HG02885 (cell line): ENCODE data around the gene MOB3A.

Source experiments
- ATAC-seq: cut with Tn5 transposase; IDR thresholded peaks from one replicate; pipeline ENCODE4 v1.9.1; 2021; ENCODE audit warnings: mild to moderate bottlenecking; ENCODE audit not compliant: unreplicated experiment, poor library complexity

Gene MOB3A

DNA sequence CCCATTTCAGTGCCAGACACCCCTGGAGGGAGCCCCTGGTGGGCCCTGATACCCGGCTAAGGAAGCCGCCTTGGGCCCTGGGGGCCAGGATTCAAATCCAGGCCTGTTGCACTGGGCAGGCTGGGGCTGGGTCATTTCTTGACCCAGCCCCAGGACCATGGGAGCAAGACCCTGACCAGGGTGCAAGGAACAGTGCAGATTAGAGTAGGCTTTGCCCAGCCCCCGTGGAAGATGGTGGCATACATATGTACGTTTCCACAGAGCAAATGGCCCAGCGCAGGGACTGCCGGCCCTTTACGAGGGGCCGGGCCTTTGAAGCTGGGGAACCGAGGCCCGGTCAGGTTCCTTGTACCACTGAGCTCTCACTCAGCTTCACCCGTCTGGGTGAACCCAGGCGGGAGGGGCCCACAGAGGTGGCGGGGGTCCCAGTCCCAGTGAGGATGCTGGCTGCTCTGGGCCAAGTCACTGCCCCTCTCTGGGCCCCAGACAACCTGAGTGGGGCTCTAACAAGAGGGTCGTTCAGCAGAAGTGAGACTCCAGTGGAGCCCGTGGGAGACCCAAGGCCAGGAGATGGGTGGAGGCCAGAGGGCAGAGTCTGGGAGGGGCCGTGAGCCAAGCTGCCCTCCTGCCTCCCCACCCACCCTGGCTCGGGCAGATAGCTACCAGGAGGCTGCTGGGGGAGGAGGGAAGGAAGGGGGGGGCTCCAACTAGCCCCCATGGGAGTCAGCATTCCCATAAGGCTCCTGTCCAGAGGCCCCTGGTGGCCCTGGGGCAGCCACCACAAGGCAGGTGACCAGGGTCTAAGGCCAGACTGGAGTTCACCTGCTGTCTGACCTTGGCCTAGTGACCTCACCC, 47.8 kb downstream of the MOB3A start:
- no peak for ATAC-seq

DNA sequence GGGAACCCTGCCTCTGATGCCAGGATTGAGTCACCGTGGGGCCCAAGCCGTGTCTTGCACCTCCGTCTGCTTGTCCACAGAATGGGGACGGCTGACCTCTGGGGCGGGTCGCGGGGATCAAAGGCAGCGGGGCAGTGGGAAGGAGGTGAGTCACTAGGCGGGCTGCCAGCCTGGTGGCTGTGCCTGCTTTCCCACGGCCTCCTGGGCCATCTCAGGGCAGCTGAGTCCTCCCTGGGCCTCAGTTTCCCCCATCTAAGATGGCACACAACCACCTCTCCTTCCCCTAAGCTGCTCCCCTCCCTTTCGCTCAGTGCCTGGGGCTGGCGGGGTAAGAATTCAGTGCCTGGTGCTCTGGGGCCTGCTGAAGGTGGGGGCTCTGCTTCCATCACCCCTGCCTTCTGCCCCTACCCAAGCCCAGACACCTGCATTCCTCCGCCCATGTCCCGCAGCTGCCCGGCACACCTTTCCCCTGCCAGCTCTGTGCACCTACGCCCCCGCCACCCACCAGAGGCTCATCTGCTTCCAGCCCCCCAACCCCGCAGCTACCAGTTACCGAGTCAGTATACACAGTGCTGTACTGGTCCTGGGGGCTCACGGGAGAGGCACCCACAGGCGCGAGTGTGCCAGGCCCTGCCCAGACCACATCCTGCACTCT, 48.5 kb downstream of the MOB3A start:
- no peak for ATAC-seq

DNA sequence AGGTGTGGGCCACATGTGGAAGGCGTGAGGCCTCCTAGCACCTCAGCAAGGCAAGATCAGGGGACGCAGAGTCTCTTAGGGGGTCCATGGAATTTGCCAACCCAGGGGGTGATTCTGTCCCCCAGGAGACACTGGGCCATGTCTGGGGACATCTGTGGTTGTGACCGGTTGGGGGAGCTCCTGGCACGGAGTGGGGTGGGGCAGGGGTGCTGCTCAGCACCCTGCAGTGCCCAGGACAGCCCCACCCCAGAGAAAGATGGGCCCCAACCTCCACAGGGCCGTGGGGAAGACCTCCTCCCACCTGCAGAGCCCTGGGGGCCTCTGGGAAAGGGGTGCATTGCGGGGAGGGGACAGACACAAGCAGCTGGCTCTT, 49.1 kb downstream of the MOB3A start:
- no peak for ATAC-seq

DNA sequence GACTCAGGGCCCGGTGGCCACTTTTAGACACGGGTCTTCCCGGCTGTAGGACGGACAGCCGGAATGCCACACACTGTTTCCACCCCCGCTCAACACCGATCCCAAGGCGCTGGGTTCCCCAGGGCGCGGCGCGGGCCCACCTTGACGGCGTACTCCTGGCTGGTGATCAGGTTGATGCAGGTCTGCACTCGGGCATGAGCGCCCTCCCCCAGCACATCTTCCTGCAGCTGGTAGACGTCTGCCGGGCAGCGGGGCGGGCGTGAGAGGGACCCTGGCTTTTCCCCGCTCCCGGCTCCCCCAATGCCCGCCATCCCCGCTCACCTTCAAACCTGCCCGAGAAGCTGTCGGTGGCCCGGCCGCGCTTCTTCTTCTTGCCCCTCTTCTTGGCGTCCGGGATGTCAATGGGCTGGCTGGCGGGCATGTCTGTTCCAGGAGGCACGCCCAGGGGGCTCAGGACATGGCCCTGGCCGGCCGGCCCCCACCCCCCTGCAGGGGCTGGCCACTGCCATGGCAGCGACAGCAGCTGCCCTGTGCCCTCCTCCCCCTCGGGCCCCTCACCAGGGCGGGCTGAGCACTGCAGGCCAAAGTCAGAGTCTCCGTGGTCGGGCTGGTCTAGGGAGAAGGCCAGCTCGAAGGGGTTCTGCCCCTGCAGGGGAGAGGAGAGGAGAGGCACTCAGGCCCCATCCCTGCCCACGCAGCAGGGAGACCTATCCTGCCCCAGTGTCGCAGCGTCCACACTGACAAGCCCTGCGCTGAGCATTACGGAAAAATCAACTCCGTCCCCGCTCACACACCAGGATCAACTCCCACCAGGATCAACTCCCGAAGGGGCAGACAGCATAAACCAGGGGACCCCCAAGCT, 49.8 kb downstream of the MOB3A start:
- ATAC-seq, result no peak

DNA sequence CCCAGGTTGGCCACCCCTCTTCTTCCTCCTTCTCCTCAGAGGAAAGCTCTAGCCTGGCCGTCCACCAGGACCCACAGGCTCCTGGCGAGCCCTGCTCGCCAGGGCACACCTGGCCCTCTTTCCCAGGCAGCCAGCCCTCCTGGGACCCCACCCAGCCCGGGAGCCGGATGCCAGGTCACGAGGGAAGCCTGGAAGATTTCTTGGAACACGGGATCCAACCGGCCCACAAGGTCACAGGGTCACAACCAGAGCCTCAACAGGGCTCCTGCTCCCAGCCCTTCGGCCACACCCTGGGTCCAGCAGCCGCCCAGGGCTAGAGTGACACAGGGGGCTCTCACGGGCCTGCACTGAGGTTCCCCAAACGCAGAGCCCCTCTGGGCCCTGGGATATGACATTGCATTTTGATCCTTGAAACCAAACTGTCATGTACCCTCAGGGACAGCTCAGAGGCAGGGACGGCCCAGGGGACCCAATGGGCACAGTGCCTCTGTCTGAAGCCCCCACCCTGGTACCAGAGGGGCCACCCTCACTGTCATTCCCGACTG, 50.6 kb downstream of the MOB3A start:
- no peak for ATAC-seq

DNA sequence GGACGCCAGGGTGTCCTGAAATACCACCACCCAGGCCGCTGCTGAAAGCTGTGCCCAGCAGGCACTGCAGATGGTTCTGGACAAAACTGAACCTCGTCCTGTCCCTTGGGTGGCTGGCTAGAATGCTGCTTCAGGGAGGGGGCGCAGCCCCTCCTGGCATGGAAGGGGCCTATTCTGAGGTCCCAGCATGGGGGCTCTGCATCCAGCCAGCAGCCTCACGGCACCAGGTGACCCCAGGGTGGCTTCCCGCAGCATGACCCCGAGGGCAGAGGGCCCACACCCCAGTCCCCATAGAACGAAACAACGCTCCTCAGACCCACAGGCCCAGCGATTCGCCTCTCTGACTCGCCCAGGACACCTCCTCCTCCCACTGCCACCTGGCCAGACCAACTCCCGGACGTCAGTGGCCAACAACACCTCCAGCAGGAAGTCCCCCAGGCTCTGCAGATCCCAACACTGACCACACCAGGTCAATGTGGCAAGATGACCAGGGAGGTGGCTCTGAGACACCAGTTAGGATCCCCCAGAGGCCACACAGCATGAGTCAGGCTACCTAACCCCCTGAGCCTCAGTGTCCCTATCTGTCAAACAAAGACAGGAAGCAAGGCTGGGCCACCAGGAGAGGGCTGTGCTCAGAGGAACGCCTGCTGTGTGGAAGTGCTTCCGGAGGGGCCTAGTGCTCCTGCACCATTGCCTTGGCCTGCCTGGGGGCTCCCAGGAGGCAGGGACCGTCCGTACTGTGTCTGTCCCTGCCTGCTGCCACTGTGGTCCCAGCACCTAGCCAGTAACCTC, 51.2 kb downstream of the MOB3A start:
- no peak for ATAC-seq

DNA sequence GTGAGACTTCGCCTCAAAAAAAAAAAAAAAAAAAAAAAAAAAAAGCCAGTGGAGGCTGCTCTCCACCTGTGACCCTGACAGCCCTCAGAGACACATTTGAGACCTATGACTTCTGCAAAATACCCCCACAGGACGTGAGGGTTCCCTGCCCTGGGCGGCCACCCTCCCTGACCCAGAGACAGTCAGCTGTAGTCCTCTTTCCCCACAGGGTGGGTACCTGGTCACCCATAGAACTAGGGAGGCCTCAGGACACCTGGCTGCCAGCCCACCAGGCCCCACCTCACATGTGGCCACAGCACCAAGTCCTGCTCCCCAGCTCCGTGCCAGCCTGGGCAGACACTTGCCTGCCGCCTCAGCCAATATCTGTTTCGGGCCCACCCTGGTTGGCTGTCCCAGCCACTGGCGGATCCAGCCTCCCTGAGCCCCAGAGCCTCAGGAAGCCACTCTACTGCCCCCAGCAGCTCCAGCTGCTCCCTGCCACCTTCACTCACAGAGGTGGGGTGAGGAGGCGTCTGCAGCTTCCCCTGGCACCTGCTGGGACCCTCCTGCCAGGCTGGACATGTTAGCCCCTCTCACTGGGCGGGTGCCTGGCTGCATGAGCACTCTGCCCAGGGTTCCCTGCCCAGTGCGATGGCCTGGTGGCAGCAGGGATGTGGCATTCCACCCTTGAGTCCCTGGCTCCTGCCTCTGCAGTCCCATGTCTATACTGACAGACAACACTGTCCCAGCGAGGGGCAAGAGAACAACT, 52.0 kb downstream of the MOB3A start:
- ATAC-seq, result no peak

DNA sequence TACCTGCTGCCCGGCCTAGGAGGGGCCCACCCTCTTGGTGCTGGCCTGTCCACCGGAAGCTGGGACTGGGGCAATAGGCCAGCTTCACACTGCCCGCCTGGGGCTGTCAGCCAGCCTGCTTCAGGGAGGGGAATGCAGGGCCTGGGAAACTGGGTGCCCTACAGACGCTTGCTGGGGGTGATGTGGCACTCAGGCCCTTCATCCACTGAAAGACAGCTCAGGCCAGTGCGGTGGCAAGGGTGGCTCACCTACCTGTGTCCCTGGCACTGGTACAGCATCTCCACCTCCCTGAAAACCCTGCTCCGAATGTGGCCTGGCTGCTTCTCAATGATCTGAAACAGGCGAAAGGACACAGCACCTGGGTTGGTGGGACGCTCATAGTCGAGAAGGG, 52.9 kb downstream of the MOB3A start:
- ATAC-seq, result no peak

DNA sequence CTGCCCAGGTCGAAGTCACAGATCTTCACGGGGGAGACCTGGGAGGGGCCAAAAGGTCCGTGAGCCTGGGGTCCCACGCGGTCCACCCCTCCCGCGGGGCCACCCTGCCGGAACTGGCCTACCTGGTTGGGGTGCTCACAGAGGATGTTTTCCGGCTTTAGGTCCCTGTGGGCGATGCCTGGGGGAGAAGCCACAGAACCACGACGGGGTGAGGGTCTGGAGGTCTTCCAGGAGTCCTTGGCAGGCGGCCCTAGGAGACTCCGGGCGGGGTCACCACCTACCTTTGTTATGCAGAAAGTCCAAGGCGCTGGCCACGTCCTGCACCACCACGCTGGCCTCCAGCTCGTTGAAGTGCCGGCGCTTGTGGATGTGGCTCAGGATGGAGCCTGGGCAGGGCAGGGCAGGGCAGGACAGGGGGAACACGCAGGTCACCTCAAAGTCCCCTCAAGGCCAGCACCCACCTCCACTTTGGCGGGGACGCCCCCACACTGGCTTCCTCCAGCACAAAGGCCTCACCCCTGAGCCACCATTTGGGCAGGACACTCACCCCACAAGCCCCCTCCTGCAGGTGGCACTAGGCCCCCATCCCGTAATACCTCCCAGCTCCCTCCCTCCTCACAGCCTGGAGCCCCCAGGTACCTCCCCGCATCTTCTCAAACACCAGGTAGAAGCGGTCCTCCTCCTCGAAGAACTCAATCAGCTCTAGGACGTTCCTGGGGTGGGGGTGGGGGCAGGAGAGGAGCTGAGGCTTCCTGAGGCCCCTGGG, 53.5 kb downstream of the MOB3A start:
- no peak for ATAC-seq

DNA sequence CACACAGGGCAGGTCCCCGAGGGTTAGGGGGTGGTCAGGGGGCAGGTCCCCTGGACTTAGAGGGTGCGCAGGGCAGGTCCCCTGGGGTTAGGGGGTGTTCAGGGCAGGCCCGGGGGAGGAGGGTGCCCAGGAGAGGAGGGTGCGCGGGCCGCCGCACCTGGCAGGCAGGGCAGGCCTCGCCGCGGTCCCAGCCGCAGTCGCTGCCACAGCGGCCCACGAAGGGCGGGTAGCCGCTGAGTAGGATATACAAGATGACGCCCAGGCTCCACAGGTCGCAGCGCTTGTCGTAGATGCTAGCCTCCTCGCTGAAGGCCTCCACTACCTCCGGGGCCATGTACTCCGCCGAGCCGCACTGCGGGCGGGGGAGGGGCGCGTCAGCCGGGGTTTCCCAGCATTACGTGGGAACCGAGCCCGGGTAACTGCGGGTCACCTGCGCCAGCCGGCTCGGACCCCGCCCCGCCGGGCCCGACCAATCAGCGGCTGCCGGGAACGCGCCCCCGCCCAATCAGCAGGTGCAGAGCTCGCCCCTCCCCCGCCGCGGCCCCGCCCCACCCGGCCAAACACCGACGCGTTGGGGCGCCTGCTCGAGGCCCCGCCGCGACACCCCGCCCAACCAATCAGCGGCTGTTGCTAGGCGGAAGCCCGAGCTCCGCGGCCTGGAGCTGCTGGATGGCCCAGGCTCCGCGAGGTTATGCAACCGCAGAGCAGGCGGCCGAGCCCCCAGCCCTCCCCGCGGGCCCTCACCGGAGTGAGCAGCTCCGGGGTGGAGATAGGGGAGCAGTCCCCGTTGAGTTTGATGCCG, 54.2 kb downstream of the MOB3A start:
- ATAC-seq, result peak; percentile 78

DNA sequence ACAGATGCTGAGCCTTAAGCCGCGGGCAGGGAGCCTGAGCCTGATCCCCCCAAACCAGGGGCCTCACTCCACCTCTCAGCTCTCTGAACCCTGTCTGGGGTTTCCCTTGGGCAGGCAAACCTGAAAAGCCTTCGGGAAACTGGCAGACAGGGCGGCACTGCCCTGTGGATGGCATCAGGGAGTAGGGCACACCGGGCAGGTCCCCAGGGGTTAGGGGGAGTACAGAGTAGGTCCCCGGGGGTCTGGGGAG, 54.8 kb downstream of the MOB3A start:
- no peak for ATAC-seq

DNA sequence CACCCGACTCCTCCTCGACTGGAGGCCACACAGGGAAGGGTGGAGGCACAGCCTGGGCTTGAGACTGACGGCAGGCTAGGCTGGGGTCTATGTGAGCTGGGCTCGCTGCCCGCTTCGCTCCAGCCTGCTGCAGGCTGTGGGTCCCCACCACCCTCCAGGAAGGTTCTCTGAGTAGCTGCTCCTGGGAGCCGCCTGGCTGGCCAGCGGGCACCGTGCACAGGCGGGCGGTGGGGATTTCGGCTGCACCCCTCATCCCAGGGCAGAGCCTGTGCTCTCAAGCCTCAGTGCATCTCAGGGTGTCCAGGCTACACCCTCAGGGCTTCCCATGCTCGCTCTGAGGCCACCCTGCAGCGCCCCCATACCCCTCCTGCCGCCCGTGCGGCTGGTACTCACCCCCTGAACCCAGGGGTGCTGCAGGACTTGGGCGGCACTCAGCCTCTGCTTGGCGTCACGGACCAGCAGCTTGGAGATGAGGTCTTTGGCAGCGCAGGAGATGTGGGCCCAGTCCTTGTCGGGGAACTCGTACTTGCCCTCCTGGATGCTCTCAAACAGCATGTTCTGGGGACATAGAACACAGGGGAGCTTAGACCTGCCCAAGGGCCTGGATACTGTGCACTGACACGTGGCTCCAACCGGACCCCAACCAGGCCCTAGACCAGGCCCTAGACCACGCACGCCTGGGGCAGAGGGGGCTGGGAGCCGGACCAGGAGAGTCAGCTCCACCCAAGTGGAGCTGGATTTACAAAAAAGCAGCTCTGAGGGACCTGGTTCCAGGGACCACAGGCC, 55.3 kb downstream of the MOB3A start:
- ATAC-seq, result no peak

DNA sequence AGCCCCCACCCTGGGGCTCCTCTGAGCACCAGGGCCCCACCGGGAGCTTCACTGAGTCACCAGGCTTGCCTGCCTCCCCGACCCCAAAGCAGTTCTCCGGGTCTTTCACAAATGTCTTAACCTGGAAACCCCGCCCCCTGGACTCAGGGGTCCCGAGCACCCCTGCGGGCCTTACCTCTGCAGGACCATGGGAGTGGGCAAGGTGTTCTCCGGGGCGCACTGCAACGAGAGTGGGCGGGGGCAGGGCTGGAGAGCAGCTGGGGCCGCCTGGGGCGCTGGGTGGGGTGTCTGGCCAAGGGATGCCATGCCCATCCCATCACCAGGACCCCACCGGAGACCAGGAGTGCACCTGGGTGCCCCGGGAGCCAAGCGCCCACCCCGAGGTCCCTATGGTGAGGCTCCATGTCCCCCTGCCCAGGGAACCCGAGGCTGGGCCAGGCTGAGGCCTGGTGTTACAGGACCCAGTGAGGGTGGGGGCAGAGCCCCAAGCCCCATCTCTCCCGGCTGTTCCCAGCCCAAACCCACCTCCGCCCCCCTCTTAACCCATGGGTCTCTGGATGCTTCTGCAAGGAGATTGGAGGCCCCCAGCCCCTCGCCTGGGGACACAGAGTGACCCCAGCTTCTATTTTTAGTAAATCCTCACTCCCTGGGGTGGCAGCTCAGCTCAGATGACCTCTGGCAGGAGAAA, 56.0 kb downstream of the MOB3A start:
- ATAC-seq, result no peak

DNA sequence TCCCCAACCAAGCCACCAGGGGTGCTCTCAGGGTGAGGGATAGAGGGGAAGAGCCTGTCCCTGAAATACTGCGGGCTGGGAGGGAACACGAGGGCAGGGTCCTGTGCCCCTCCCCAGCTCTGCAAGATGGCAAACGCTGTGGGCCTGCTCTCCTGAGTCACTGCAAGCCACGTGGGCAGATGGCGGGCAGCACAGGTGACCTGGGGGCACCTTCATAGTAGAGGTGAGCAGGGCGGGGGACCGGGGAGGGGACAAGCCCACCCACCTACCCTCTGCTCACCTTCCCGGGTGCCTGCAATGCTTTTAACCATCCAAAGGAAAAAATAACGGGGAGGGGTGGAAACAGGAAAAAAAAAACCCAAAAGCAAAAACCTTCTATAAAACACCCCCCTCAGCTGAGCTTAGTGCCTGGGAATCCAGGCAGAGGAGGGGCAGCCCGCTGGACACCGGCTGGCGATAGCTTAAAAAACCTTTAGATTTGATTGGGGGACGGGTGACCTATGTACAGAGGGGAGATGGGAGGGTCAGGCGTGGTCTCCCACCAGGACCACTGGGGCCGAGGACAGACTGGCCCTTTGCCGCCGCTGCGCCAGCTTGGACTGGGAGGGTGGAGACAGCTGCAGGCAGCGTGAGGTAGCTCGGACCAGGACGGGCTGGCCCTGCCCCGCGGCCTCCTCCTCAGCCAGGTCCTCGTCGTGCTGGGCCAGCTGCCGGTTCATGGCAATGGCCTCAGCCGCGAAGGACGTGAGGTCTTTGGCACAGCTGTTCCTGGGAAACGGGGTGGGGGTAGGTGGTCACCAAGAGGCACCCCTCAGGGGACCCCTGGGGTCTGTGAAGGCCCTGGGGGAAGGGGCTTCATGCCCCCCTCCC, 56.8 kb downstream of the MOB3A start:
- ATAC-seq, result no peak

DNA sequence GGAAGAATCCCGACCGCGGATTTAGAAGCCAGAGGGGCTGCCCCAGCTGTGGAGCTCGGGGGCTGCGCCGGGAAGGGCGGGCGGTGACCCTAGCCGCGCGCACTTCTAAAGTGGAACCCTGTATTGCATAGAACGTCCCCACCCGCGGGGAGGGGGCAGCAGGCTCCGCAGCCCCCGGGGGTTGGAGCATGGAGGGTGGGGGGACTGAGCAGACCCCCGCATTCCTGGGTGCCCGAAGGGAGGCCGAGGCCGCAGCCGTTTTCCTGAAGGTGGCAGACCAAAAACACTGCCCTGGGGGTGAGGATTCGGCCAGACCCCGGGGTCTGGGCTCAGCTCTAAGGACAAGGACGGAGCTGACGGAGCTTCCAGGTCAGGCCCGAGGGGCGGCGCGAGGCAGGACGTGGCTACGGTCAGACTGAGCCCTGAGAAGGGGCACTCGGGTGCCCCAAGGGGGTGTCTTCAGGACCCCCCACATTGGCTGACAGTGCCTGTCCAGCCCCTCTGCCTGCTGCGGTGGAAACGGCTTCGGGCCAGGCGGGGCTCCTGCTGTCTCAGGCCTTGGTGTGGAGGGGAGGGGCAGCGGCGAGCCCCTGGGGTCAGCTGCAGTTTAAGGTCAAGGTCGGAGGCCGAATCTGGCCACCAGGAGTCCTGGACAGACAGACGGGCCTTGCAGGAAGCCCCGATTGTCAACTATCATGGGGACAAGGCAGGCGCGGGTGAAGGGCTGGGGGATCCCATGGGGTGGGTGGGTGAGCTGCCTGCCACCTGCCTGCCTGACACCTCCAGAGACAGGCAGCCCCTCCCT, 57.6 kb downstream of the MOB3A start:
- no peak for ATAC-seq
